ENCODE data around the gene ARID3A.

Gene ARID3A

DNA sequence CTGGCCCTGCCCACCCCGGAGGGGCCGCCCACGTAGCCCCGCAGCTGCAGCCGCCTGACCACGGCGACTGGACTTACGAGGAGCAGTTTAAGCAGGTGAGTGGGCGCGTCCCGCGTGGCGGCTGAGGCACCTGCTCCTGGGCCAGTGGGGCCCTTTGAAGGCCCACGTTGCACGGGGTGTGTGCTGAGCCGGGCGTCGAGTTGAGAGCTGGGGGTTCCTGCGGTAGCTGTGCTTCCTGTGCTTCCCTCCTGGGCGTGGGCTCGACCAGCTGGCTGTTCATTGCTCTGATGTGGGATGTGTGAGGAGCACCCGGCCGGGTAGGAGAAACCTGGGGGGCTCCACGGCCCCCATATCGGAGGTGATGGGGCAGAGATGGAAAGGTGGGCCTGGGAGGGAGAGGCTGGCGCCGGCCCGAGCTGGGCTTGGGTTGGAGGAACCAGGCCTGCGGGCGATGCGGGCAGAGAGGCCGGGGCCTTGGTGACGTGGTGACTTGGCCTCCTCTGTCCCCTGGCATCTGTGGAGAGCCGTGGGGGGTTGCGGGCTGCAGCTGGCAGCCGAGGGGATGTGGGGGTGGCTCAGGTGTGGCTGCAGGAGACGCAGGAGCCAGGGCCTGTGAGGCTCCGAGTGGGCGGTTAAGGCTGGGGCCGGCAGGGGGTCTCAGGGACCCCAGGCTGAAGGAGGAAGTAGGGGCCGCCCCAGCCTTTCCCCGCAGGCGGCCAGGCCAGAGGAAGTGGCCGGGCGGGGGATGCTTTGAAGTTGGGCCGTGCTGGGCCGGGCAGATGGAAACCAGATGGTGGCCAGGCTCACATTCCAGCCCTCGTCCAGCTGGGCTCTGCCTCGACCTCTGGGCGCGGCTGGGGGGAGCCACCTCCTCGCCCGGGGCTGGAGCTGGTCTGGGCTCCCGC, 7.1 kb downstream of the ARID3A start:
- DNase-seq = peak; percentile 33

DNA sequence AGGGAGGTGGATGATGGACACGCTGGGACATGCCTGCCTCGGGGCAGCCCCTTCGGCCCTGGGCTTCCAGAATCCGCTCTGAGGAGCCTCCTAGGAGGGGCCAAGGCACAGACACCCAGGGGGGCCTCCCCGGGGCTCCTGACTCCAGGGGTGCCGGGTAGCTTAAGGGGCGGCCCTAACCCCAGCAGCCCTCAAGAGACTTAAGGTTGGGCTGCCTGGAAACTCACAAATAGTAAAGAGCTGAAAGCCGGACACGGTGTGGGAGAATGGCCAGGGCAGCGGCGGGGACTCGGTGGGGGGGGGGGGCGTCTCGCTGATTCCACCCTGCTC, 7.7 kb downstream of the ARID3A start:
- no peak for DNase-seq

DNA sequence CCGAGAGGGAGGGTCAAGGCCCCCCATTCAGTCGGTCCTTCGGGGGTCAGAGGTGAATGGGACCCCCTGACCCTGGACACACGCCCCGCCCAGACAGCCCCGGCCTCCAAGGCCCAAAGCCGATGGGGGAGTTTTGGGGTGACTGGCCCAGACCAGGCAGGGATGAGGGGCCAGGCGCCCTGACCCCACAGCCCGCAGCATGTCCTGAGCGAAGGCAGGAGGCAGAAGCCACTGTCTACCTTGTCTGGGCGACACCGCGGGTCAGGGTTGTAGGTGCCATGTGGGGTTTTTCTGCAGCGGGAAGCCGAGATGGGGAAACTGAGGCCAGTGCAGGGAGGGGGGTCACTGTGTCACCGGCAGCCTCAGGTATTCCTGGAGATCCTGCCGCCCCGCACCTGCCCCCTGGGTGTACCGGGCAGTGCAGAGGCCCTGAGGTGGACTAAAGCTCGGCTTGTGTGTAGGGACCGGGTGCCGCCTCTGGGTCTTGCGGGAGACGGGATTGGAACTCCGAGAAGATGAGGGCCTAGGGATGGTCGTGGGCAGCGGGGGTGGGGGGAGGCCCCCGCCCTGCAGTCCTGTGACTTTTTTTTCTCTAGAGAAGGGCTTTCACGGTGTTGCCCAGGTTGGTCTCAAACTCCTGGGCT, 8.5 kb downstream of the ARID3A start:
- DNase-seq = no peak

DNA sequence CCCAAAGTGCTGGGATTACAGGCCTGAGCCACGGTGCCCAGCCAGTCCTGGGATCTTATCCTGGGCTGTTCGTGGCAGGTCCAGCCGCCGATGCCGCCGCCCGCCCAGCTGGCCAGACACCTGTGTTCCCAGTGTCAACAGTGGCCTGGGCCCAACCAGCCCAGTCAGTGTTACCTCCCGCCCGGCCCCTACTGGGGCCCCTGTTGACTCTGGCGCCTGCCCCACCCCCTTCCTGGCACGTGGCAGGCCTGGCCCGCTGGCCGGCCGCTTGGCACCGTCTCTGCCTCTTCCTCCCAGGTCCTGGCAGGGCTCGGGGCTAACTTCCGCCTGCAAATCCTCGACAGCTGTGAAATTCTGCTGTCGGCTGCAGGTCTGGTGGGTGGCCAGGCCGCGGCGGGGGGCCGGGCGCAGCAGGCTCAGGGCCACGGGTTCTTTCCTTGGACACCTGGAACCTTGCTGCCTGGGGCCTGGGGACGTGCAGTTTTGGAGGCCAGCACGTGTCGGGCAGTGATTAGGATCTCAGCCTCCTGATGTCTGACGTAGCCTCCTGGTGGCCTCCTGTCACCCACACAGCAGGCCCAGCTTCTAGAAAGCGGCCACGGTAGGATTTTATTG, 9.1 kb downstream of the ARID3A start:
- DNase-seq = no peak

DNA sequence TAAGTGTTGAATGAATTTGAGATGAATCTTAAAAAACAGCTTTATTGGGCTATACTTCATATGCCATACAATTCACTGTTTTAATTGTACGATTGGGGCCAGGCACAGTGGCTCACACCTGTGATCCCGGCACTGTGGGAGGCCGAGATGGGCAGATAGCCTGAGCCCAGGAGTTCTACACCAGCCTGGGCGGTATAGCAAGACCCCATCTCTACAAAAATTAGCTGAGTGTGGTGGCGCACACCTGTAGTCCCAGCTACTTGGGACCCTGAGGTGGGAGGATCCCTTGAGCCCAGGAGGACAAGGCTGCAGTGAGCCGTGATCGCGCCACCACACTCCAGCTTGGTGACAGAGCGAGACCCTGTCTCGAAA, 10.3 kb downstream of the ARID3A start:
- no peak for DNase-seq

DNA sequence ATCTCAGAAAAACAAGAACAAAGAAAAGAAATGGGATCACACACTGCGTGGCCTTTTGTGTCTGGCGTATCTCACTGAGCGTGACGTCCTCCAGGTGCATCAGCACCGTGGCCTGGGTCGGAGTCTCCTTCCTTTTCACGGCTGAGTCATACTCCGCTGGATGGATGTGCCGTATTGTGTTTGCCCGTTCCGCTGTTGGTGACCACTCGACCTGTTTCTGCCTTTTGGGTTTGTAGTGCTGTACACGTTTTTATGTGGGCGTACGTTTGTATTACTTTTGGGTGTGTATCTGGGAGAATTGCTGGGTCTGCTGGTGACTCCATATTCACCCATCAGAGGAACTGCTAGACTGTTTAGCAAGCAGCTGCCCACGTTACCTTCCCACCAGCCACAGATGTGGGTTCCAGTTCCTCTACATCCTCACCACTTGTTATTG, 11.4 kb downstream of the ARID3A start:
- DNase-seq = no peak

DNA sequence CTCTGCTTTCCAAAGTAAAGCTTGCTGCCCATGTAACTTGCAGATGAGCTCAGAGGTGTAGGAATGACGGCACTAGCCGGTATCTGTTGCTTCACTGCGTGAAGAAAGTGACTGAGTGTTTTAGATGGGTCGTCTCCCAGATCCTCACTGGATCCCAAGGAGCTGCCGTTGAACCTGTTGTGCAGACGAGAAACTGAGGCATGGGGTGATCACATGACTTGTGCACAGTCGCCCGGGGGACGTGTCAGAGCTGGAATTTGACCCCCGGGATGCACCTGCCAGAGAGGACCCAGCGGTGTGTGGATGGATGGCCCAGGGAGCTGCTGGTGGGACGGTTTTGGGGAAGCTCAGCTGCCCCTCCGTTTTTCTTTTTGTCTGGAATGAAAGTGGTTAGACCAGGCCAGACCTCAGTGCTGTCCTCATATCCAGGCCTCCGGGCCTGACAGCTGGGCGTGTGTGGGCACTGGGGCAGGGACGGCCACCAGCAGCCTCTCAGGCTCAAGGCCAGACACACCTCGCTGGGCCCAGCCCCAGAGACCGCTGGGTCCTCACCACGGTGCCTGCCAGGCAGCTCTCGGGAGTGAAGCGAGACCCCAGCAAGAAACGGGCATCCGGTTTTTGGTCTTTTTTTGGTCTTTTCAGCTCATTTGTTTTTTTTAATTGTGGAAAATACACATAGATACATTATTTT, 12.5 kb downstream of the ARID3A start:
- DNase-seq = no peak

DNA sequence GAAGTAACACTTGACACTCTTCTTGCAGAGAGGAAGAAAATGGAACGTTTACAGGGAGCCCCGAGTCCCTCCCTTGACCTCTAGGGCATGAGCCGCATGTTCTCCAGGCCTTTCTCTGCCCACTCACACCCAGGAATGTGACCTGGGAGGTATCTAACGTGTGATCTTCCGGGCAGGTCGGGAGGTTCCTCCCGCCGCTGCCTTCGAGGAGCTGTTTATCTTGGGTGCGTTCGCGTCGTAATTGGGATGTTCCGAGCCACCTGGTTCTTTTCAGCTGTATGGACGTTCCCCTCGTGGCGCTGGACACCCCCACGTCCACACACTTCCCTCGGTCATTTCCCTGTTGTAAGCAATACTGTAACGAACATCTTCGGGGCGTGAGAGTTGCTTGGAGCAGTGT, 13.6 kb downstream of the ARID3A start:
- no peak for DNase-seq

DNA sequence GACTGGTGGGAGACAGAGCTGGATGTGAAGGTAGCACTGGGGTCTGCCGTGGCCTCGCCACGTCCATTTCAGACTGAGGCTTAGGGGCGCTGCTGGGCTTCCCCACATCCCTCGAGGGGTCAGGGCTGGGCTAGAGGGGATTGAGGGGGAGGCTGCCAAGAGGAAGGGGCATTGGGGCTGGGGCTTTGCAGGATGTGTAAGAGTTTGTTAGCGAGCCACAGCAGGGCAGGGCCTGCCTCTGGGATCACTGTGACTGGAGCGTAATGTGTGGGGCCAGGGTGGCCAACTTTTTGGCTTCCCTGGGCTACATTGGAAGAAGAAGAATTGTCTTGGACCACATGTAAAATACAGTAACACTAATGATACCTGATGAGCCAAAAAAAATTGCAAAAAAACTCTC, 14.1 kb downstream of the ARID3A start:
- DNase-seq = no peak

DNA sequence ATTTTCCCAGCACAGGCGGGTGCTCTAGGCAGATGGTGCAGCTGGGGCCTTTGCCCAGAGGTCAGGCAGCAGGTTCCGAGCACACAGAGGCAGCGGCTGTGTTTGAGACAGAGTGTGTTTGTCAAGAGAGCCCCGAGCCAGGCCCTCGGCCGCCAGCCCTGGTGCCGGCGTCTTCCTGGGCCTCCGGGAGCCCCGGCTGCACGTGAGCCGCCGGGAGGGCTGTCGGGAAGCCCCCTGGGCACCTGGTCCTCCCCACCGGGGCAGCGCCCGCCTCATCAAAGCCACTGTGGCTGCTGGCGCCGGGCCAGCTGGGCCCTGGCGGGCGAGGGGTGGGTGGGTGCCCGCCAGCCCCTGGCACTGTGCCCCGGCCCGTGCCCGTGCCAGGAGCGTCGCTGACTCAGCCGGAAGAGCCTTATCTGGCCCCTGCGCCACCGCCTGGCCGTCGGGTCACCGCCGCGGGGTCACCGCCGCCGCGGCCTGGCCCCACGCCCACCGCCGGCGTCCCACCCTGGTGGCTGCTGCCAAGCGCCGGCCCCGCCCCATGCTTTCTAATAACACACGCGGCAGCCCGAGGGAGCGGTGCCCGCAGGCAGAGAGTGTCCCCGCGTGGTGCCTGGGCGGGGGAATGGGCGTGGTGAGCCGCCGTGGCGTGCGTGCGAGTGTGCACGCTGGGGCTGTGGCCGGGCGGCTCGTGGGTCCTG, 14.9 kb downstream of the ARID3A start:
- DNase-seq = peak; percentile 68

DNA sequence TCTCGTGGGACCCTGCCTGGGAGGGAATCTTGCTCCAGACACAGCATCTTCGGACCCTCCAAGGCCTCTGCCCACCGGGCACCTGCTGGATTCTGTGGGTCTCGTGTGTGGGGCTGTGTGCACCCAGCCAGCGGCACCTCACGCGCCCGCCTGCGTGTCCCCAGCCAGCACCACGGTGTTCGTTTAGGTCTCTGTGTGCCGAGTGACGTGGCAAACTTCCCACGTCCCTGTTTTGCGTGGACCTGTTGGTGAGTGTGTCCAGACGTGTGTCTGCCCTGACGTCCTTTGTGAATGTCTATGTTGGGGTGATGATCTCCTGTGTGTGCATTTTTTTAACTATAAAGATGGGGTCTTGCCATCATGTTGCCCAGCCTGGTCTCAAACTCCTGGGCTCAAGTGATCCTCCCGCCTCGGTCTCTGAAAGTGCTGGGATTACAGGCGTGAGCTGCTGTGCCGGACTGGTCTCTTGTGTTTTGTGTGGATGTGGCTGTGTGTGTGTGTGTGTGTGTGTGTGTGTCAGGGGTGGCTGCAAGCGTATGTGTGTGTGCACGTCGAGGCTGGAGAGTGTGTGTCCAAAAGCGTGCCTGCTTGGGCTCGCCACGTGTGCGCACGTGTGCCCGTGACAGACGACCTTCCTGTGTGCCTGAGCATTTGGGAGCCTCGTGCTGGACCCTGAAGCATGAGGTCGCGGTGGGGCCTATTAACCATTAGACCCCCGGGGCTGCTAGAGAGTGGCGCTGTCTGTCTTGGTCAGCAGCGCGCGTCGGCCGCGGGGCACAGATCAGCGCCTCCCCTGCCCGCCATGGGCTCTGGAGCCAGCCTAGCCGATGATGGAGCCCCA, 15.7 kb downstream of the ARID3A start:
- no peak for DNase-seq

DNA sequence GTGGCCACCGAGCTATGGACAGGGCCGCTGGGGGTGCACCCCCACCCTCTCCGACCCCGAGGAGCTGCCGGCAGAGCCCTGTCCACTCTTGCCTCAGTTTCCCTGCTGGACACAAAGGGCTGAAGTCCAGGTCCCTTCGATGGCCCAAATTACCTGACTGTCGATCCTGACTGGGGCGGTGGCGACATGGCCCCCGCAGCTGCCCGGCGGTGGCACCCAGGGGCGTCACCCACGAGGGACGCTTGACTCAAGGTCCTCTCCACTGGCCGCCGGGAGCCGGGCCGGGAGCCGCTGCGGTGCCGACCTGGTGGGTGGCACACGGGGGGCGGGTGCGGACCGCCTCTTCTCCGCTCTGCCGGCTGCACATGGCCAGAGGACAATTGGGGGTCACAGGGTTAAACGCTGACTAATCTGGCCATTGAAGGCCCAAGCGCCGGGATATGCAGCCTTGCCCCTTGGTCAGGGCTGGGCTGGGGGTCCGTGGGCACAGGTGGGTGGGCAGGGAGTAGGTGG, 16.4 kb downstream of the ARID3A start:
- no peak for DNase-seq

DNA sequence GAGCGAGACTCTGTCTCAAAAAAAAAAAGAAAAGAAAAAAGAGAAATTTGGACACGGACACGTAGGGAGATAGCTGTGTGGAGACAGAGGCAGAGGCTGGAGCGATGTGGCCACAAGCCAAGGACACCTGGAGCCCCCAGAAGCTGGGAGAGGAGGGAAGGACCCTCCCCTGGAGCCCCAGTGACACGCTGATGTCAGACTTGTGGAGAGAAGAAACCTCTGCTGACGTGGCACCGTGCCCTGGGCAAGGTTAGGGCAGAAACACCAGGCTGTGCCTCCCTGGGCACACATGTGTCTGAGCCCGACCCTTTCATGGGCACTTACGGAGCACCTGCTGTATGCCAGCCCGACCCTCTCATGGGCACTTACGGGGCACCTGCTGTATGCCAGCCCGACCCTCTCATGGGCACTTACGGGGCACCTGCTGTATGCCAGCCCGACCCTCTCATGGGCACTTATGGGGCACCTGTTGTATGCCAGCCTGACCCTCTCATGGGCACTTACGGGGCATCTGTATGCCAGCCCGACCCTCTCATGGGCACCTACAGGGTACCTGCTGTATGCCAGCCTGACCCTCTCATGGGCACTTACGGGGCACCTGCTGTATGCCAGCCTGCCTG, 17.8 kb downstream of the ARID3A start:
- DNase-seq = no peak

DNA sequence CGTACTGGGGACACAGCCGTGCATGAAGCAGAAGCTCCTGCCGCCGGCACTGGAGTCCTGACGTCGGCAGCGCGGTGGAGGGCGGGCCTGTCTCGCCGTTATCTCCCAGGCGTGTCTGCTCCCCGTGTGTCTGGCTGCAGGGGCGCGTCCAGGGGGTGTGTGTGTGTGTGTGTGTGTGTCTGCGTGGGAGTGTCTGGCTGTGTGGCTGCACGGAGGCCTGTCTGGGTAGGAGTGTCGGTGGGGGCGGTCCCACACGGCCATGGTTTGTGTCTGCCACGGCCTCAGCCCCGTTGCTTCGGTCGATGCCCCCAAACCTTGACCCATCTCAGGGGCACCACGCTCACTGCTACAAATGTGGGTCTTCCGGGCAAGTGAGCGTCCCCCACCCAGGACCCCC, 18.3 kb downstream of the ARID3A start:
- no peak for DNase-seq

DNA sequence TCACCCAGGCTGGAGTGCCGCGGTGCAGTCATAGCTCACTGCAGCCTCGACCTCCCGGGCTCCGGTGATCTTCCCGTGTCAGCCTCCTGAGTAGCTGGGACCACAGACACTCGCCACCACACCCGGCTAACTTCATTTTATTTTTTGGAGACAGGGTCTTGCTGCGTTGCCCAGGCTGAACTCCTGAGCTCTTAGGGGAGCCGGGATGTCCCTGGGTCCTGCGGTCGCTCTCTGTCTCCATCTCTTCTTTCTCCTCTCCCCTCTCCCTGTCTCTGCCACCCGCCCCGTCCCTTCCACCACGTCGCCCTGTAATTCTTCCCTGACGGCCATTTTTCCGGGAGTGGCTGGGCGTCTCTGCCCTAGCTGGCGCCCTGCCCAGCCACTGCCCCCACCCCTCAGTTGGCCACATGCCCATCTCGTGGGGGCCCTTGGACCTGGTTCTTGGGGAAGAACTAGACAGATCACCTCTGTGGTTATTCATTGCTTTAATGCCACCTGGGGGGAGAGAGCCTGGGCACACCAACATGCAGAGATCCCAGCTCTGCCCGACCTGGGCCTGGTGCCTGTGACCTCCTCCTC, 18.9 kb downstream of the ARID3A start:
- no peak for DNase-seq

DNA sequence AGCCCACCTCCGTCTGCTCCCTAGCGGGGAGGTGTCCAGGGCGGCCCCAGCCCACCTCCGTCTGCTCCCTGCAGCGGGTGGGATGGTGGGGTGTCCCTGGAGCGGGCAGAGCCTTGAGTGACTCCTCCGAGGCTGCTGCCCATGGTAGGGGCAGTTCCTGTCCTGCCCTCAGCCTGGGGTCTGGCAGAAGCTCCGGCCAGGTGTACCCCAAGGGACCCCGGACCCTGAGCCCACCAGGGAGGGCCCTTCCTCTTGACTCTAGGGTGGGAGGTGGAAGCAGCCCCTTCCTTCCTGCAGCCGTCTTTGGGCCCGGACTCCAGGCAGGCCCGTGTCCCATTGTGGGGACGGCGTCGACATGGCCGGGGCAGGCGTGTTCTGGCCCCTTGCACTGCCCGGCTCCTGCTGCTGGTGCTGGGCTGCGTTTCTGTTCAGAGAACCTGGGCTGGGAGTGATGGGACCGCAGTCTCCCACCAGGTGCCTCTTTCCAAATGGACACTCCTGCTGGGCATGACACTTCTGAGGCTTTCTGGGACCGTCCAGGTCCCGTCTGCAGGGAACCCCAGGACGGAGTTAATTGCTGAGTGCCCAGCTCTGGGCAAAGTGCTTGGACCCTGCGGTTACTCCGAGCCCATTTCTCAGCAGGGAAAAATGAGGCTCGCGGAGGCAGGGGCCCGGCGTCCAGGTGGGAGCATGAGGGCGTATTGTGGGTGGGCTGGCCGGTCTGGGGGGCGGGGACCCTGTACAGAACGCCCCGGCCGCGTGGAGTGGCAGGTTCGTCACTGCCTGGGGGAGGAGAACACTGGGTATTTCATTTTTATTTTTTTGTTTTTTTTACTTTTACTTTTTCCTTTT, 19.8 kb downstream of the ARID3A start:
- no peak for DNase-seq

DNA sequence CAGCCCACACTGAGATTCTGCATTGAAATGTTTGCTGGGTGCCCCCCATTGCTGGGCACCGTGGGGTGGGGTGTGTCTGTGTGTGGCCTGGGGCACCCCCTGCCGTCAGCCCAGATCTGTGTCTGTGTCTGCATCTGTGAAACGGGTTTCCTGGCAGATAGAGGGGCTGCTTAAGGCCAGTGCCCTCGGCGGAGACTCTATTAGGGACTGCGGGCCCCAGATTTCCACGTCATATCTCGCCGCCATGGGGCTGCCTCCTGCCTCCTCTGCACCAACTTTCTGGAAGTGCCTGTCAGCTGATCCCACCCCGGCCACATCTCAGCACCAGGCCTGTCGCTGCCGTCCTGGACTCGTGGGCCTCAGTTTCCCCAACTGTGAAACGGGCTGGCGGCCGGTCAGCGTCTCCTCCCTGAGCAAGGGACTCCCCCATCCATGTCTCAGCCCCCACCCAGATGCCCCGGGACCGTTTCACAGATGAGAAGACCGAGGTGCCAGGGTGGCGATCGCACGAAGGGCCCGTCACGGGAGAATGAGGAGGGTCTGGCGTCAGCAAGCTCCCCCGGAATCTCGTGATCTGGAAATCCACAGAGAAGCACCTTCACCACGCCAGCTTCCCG, 21.4 kb downstream of the ARID3A start:
- no peak for DNase-seq

DNA sequence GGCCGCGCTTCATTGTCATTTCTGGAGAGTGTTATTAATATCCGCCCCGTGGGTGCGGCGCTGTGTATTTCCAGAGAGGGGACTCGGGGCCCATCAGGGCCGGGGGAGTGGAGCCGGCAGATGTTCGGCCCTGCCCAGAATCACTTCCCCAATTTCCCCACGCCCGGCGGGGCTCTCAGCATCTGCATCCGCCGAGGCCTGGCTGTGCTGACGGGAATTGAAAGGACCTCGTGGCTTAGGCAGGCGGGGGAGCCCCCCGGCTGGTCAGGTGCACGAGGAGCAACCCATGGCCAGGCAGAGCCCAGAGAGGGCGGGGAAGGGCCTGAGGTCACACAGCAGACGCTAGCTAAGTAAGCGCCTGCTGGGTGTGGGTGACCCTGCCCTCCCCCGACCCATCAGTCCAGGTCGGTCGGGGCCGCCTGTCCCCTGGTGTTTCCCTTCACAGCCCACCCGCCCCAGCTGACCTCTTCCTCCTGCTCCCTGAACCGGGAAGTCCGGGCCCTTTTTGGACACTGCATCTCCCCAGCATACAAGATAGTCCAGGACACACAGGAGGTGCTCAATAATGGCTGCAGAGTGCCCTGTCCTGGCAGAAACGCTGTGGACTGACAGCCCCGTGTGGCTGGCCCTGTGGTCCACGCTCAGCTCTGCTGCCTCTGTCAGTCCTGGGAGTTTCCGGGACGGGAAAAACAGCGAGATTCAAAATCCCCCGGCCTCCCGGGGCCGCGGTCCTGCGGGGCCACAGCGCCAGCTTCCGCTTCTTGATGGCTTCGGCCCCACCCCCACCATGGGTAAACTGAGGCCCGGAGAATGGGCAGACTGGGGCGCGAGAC, 22.1 kb downstream of the ARID3A start:
- DNase-seq = no peak

Data from activated CD4-positive, alpha-beta T cell treated with anti-CD3 and anti-CD28 coated beads, Interleukin-2, amount 50 U/mL, for 1 hour (primary cell).